Measurements from ENCODE around the gene GCNT1. TPM values are rescaled to one million over a fixed set of nuclear protein-coding genes. Genes with fewer than 3 reads are reported as not detected.

Gene GCNT1
- total and polyA plus RNA-seq, 2 of the 4 experiments (the other 2 are of a cell fraction): 12.5 to 46.6 TPM

DNA sequence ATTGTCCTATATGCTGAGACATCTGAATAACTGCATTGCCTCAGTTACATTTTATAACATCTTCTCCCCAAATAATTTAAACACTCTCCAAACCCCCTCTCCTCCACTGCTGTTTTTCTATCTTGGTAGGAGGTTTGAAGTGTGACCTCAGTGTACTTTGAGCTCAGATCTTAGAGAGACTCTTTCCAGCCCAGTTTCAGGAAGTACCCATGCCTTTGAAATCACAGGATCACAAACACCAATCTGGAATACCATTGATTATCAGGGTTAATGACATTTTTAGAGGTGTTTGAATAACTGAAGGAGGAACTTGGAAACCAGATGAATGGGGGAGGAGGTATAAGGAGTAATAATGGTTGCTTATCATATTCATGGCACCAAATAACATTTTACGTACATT lies 93.2 kb downstream of the GCNT1 start:
- Histone ChIP-seq H3K4me3 (ENCODE audit: insufficient read depth, low read depth, low read length) (no peak overlapping the region), H4K20me1 (ENCODE audit: insufficient read depth, low read length) (no peaks in the 10 kb centered on the region), H3K9me1 (ENCODE audit: insufficient read depth, low read length) (no peaks in the 10 kb centered on the region), H2BK120ac (ENCODE audit: low read depth, low read length) (no peak overlapping the region), H3K56ac (ENCODE audit: extremely low read depth, insufficient read depth, low read length) (no peak overlapping the region), H3K9ac (ENCODE audit: low read depth, low read length) (no peak overlapping the region), H2BK20ac (ENCODE audit: low read depth, low read length) (no peak overlapping the region), H2AK5ac (ENCODE audit: low read depth, low read length) (no peak overlapping the region), H3K4me2 (ENCODE audit: low read depth, low read length) (no peak overlapping the region), H3K36me3 (ENCODE audit: control insufficient read depth, insufficient read depth, low read length) (no peaks in the 10 kb centered on the region), H3K23ac (ENCODE audit: low read depth, low read length) (no peak overlapping the region), H3K18ac (ENCODE audit: low read depth, low read length) (no peak overlapping the region), H4K5ac (ENCODE audit: low read depth, low read length) (no peak overlapping the region), H3K9me3 (ENCODE audit: control insufficient read depth, insufficient read depth, low read length) (no peaks in the 10 kb centered on the region), H3K14ac (replicated peaks; ENCODE audit: low read depth, low read length) (no peak overlapping the region), H3K4ac (ENCODE audit: low read depth, low read length) (no peak overlapping the region), H2BK5ac (ENCODE audit: low read depth, low read length, poor library complexity, severe bottlenecking) (no peak overlapping the region), H2AFZ (replicated peaks; ENCODE audit: low read length, poor library complexity) (no peak overlapping the region), H4K91ac (ENCODE audit: insufficient read depth, low read depth, low read length) (no peak overlapping the region), H3K27ac (ENCODE audit: insufficient read depth, low read length) (no peak overlapping the region), H3K27me3 (ENCODE audit: control insufficient read depth, insufficient read depth, low read length) (no peaks in the 10 kb centered on the region; the same call in 1 of the 2 replicates), H4K8ac (ENCODE audit: low read depth in 2 of 2, low read length in 2 of 2) (no peak overlapping the region), H2BK15ac (ENCODE audit: low read depth, low read length) (no peak overlapping the region), H2AK9ac (replicated peaks; ENCODE audit: low read depth, low read length, poor library complexity) (no peak overlapping the region), H3K79me1 (ENCODE audit: low read depth in 1 of 2, low read length in 2 of 2) (no peaks in the 10 kb centered on the region), H3K4me1 (ENCODE audit: control insufficient read depth, insufficient read depth, low read length) (no peaks in the 10 kb centered on the region)
- dilution Hi-C loops (cut with HindIII; ENCODE audit: low sequenced_read_pairs, unreplicated experiment): no loop called here
- TF ChIP-seq RCOR1 (IDR thresholded peaks at IDR 0.05; ENCODE audit: insufficient replicate concordance, low read length) (no peak), ELK1 (IDR thresholded peaks at IDR 0.05; ENCODE audit: borderline replicate concordance, low read depth, low read length) (no peak), CHD1 (IDR thresholded peaks at IDR 0.05; ENCODE audit: low read depth, low read length) (no peak), POLR2A (IDR thresholded peaks at IDR 0.05; ENCODE audit: low read depth, low read length) (no peak), CEBPB (IDR thresholded peaks at IDR 0.05; ENCODE audit: low read depth, low read length) (no peak), NFE2L2 (IDR thresholded peaks at IDR 0.05; ENCODE audit: low read depth, low read length) (no peak), MAZ (IDR thresholded peaks at IDR 0.05; ENCODE audit: borderline replicate concordance, low read depth, low read length) (no peak), MAFK (IDR thresholded peaks at IDR 0.05; ENCODE audit: low read depth, low read length) (no peak), FOS (IDR thresholded peaks at IDR 0.05; ENCODE audit: low read depth, low read length) (no peak), BHLHE40 (IDR thresholded peaks at IDR 0.05; ENCODE audit: low read depth, low read length) (no peak), MXI1 (IDR thresholded peaks at IDR 0.05; ENCODE audit: borderline replicate concordance, low read depth, low read length) (no peak), SMC3 (IDR thresholded peaks at IDR 0.05; ENCODE audit: low read depth, low read length) (no peak), RFX5 (IDR thresholded peaks at IDR 0.05; ENCODE audit: low read depth, low read length) (no peak), CTCF (conservative IDR thresholded peaks at IDR 0.05; ENCODE audit: low read depth, low read length) (no peak), RAD21 (IDR thresholded peaks at IDR 0.05; ENCODE audit: low read length) (no peak)
- TF ChIP-seq, protein P1, sequence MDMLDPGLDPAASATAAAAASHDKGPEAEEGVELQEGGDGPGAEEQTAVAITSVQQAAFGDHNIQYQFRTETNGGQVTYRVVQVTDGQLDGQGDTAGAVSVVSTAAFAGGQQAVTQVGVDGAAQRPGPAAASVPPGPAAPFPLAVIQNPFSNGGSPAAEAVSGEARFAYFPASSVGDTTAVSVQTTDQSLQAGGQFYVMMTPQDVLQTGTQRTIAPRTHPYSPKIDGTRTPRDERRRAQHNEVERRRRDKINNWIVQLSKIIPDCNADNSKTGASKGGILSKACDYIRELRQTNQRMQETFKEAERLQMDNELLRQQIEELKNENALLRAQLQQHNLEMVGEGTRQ (IDR thresholded peaks at IDR 0.05; ENCODE audit: low read depth, low read length): no peak
- in situ Hi-C loops (cut with MboI; ENCODE audit: low sequenced_read_pairs): no loop called here
- CTCF ChIA-PET: no interaction called here
- DNase-seq (no peak), ATAC-seq (ENCODE audit: low read depth) (no peak)
- intact Hi-C loops (cut with micrococcal nuclease): no loop called here
- WGBS, 2 experiments (ENCODE audit: extremely low coverage in 2 of 2, insufficient read length in 1 of 2): no CpG with 5 or more reads among the region's 1 CpG
- BruUV-seq (replicated peaks): no TSS peak
- POLR2A ChIA-PET (ENCODE audit: unreplicated experiment): no interaction called here
